ENCODE measurements around the gene LYPD4.

LYPD4 gene

GRCh38 chr19:41859618-41860418, 15.3 kb upstream of the LYPD4 start, which contains the start of gene RPS19:
Gene RPS19, plus strand, starts transcription at chr19:41860255. Its CDS starts 520 bp downstream, at chr19:41860775.
- peak within 1 kb of the TSS; percentile 97 for H3K4me2 ChIP-seq
- H2AFZ ChIP-seq (ENCODE audit: low read depth): peak within 1 kb of the TSS; percentile 75
- no peak within 1 kb of the TSS for H3K4me3 ChIP-seq (IDR thresholded peaks at IDR 0.05; ENCODE audit: insufficient read depth, low read depth, low read length)
- peaks cover 7% of the 10 kb centered on the region; the same call in 1 of the 2 replicates for H3K27me3 ChIP-seq (ENCODE audit: insufficient read depth, low read depth)
- peak within 1 kb of the TSS; percentile 99 for H3K9ac ChIP-seq
- TF ChIP-seq, protein P1, sequence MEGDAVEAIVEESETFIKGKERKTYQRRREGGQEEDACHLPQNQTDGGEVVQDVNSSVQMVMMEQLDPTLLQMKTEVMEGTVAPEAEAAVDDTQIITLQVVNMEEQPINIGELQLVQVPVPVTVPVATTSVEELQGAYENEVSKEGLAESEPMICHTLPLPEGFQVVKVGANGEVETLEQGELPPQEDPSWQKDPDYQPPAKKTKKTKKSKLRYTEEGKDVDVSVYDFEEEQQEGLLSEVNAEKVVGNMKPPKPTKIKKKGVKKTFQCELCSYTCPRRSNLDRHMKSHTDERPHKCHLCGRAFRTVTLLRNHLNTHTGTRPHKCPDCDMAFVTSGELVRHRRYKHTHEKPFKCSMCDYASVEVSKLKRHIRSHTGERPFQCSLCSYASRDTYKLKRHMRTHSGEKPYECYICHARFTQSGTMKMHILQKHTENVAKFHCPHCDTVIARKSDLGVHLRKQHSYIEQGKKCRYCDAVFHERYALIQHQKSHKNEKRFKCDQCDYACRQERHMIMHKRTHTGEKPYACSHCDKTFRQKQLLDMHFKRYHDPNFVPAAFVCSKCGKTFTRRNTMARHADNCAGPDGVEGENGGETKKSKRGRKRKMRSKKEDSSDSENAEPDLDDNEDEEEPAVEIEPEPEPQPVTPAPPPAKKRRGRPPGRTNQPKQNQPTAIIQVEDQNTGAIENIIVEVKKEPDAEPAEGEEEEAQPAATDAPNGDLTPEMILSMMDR (conservative IDR thresholded peaks at IDR 0.05; ENCODE audit: low read depth, low read length): peak; percentile 76
- peaks cover 44% of the 10 kb centered on the region for H3K4me1 ChIP-seq (ENCODE audit: low read depth, poor library complexity, severe bottlenecking)
- peaks cover 45% of the 10 kb centered on the region for H3K79me2 ChIP-seq (ENCODE audit: insufficient read depth, low read depth)
- peak within 1 kb of the TSS; percentile 82 for H3K27ac ChIP-seq
- H3K36me3 ChIP-seq (ENCODE audit: insufficient read depth): peaks cover 33% of the 10 kb centered on the region; the same call in 1 of the 2 replicates
- peaks cover 17% of the 10 kb centered on the region for H4K20me1 ChIP-seq (ENCODE audit: insufficient read depth)

GRCh38 chr19:41859213-41859617, 14.7 kb upstream of the LYPD4 start:
- H3K36me3 ChIP-seq (ENCODE audit: insufficient read depth): peaks cover 28% of the 10 kb centered on the region; the same call in 1 of the 2 replicates
- peak overlapping the region; percentile 56 for H2AFZ ChIP-seq (ENCODE audit: low read depth)
- H3K27me3 ChIP-seq (ENCODE audit: insufficient read depth, low read depth): peaks cover 13% of the 10 kb centered on the region; the same call in 1 of the 2 replicates
- H3K27ac ChIP-seq: no peak overlapping the region
- H3K4me2 ChIP-seq: peak overlapping the region; percentile 64
- H4K20me1 ChIP-seq (ENCODE audit: insufficient read depth): peaks cover 11% of the 10 kb centered on the region
- TF ChIP-seq, protein P1 (conservative IDR thresholded peaks at IDR 0.05; ENCODE audit: low read depth, low read length): no peak
- peaks cover 38% of the 10 kb centered on the region for H3K4me1 ChIP-seq (ENCODE audit: low read depth, poor library complexity, severe bottlenecking)
- peaks cover 39% of the 10 kb centered on the region for H3K79me2 ChIP-seq (ENCODE audit: insufficient read depth, low read depth)
- no peak overlapping the region for H3K4me3 ChIP-seq (IDR thresholded peaks at IDR 0.05; ENCODE audit: insufficient read depth, low read depth, low read length)
- no peak overlapping the region for H3K9ac ChIP-seq

DNA sequence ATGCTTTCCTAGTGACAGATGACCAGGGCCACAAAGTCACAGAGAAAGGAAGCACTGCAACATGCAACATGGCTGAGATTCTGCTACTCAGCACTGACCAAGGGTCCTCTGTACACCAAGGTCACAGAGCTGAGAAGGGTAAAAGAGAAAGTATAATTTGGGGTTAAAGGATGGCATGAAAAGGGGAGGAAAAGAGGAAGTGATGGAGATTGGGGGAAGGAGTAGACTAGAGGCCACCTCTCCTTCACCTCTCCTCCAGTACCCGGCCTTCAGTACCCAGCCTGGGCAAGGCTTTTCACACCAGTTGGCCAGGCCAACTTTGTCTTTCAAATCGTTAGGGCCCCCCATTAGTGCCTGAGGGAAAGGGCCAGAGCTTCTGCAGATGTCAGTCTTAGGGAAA, 9.3 kb upstream of the LYPD4 start:
- H3K9ac ChIP-seq: no peak overlapping the region
- H3K36me3 ChIP-seq (ENCODE audit: insufficient read depth): no peaks in the 10 kb centered on the region
- TF ChIP-seq, protein P1 (conservative IDR thresholded peaks at IDR 0.05; ENCODE audit: low read depth, low read length): no peak
- H3K4me1 ChIP-seq (ENCODE audit: low read depth, poor library complexity, severe bottlenecking): peaks cover 1% of the 10 kb centered on the region
- H3K4me2 ChIP-seq: no peak overlapping the region
- peaks cover 66% of the 10 kb centered on the region for H3K27me3 ChIP-seq (ENCODE audit: insufficient read depth, low read depth)
- H3K79me2 ChIP-seq (ENCODE audit: insufficient read depth, low read depth): no peaks in the 10 kb centered on the region
- H2AFZ ChIP-seq (ENCODE audit: low read depth): no peak overlapping the region
- H3K4me3 ChIP-seq (IDR thresholded peaks at IDR 0.05; ENCODE audit: insufficient read depth, low read depth, low read length): no peak overlapping the region
- no peaks in the 10 kb centered on the region for H4K20me1 ChIP-seq (ENCODE audit: insufficient read depth)
- H3K27ac ChIP-seq: no peak overlapping the region

- Histone ChIP-seq H2AFZ (ENCODE audit: low read depth) (no peak overlapping the region), H3K27me3 (ENCODE audit: insufficient read depth, low read depth) (peaks cover 70% of the 10 kb centered on the region), H3K27ac (no peak overlapping the region), H3K4me3 (IDR thresholded peaks at IDR 0.05; ENCODE audit: insufficient read depth, low read depth, low read length) (no peak overlapping the region), H4K20me1 (ENCODE audit: insufficient read depth) (no peaks in the 10 kb centered on the region), H3K4me2 (no peak overlapping the region), H3K4me1 (ENCODE audit: low read depth, poor library complexity, severe bottlenecking) (no peaks in the 10 kb centered on the region), H3K36me3 (ENCODE audit: insufficient read depth) (no peaks in the 10 kb centered on the region), H3K9ac (no peak overlapping the region), H3K79me2 (ENCODE audit: insufficient read depth, low read depth) (no peaks in the 10 kb centered on the region)
- TF ChIP-seq, protein P1 (conservative IDR thresholded peaks at IDR 0.05; ENCODE audit: low read depth, low read length): no peak
Measured at GRCh38 chr19:41853344-41853743, 8.9 kb upstream of the LYPD4 start.

Measured in KMS-11 (cell line).